Measurements from ENCODE around the gene OR7C2. TPM values are rescaled to one million over a fixed set of nuclear protein-coding genes. Genes with fewer than 3 reads are reported as not detected.

Gene OR7C2
- total RNA-seq, 2 experiments from 2014 or later: not detected

DNA sequence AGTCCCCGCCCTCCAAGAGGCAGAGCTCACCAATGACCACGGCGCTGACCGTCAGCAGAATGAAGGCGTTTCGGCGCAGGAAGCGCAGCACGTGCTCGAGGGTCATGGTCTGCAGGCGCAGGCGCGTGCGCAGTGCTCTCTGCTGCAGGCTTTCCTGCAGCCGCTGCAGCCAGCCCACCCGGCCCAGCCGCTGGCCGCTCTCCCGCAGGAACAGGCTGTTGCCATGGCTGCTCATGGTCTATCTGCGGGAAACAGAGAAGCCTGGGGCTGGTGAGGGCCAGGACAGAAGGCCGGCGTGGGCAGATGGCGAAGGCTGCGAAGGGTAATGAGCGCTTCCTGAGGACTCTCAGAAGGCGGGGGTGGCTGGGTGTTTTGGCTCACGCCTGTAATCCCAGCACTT lies 31.4 kb downstream of the OR7C2 start:
- Mint-ChIP-seq H3K36me3 (ENCODE audit: low read depth) (no peaks in the 10 kb centered on the region), H3K27me3 (peaks cover 57% of the 10 kb centered on the region), H3K9me3 (no peaks in the 10 kb centered on the region), H3K27ac (no peak overlapping the region), H3K4me1 (ENCODE audit: low read depth) (no peaks in the 10 kb centered on the region), H3K4me3 (no peak overlapping the region)
- ATAC-seq (ENCODE audit: poor library complexity): no peak
- Histone ChIP-seq H3K9me3 (ENCODE audit: control insufficient read depth in 1 of 2, insufficient read depth in 1 of 2, low read length in 2 of 2) (peaks cover 0 to 4% of the 10 kb centered on the region in 2 experiments), H3K4me3 (ENCODE audit: low read length) (no peak overlapping the region), H3K36me3 (ENCODE audit: insufficient read depth, low read length) (no peaks in the 10 kb centered on the region), H3K27ac (ENCODE audit: low read depth in 1 of 2, low read length in 2 of 2) (no peak overlapping the region), H3K27me3 (ENCODE audit: control insufficient read depth in 1 of 2, insufficient read depth in 2 of 2, low read length in 2 of 2) (peaks cover 11 to 16% of the 10 kb centered on the region in 2 experiments), H3K4me1 (ENCODE audit: insufficient read depth, low read length) (no peaks in the 10 kb centered on the region)
- ChIA-PET CTCF (no interaction called here), POLR2A (no interaction called here)
- no peak for DNase-seq
- intact Hi-C loops (cut with DNase I, micrococcal nuclease): no loop called here
- TF ChIP-seq, protein P1, sequence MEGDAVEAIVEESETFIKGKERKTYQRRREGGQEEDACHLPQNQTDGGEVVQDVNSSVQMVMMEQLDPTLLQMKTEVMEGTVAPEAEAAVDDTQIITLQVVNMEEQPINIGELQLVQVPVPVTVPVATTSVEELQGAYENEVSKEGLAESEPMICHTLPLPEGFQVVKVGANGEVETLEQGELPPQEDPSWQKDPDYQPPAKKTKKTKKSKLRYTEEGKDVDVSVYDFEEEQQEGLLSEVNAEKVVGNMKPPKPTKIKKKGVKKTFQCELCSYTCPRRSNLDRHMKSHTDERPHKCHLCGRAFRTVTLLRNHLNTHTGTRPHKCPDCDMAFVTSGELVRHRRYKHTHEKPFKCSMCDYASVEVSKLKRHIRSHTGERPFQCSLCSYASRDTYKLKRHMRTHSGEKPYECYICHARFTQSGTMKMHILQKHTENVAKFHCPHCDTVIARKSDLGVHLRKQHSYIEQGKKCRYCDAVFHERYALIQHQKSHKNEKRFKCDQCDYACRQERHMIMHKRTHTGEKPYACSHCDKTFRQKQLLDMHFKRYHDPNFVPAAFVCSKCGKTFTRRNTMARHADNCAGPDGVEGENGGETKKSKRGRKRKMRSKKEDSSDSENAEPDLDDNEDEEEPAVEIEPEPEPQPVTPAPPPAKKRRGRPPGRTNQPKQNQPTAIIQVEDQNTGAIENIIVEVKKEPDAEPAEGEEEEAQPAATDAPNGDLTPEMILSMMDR (IDR thresholded peaks at IDR 0.05): no peak

DNA sequence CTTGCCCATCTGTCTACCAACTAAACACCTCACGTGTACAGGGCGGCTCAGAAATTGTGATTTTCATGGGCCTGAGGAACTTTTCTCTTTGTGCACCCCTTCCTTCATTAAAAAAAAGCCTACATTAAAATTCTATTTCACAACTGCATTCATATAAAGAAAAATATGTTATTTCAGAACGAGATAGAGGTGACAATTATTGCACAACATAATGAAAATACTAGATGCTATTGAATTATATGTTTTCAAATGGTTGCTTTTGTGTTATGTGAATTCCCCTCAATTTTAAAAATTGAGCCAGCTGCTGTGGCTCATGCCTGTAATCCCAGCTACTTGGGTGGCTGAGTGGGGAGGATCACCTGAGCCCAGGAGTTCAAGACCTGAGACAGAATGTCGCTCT lies 33.2 kb downstream of the OR7C2 start:
- Mint-ChIP-seq H3K4me3 (no peak overlapping the region), H3K27ac (no peak overlapping the region), H3K4me1 (ENCODE audit: low read depth) (peaks cover 4% of the 10 kb centered on the region), H3K27me3 (peaks cover 67% of the 10 kb centered on the region), H3K36me3 (ENCODE audit: low read depth) (no peaks in the 10 kb centered on the region), H3K9me3 (no peaks in the 10 kb centered on the region)
- H3K27ac ChIP-seq (ENCODE audit: low read depth in 1 of 2, low read length in 2 of 2): no peak overlapping the region
- TF ChIP-seq, protein P1 (IDR thresholded peaks at IDR 0.05): no peak
- ChIA-PET CTCF (no interaction called here), POLR2A (no interaction called here)
- no peak for DNase-seq
- H3K27me3 ChIP-seq (ENCODE audit: control insufficient read depth in 1 of 2, insufficient read depth in 2 of 2, low read length in 2 of 2): peaks cover 21 to 26% of the 10 kb centered on the region in 2 experiments
- intact Hi-C loops (cut with DNase I, micrococcal nuclease): no loop called here
- H3K4me1 ChIP-seq (ENCODE audit: insufficient read depth, low read length): no peaks in the 10 kb centered on the region
- no peaks in the 10 kb centered on the region for H3K9me3 ChIP-seq (ENCODE audit: control insufficient read depth in 1 of 2, insufficient read depth in 1 of 2, low read length in 2 of 2)
- H3K36me3 ChIP-seq (ENCODE audit: insufficient read depth, low read length): no peaks in the 10 kb centered on the region
- ATAC-seq (ENCODE audit: poor library complexity): no peak
- no peak overlapping the region for H3K4me3 ChIP-seq (ENCODE audit: low read length)

DNA sequence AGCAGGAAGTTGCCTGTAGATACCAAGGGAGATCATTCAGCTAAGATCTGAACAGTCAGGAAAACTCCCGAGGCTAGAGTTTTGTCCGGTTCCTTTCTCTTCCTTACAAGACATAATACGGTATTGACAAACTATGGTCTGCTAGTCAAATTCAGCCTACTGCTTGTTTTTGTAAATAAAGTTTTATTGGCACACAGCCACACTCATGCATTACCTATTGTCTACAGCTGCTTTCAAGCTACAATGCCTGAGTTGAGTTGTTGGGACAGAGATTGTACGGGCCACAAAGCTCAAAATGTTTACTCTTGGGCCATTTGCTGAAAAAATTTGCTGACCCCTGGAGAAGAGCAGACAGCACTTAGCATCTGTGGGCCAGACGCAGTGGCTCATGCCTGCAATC lies 35.8 kb downstream of the OR7C2 start:
- H3K4me3 Mint-ChIP-seq: no peak overlapping the region
- no peaks in the 10 kb centered on the region for H3K36me3 Mint-ChIP-seq (ENCODE audit: low read depth)
- Histone ChIP-seq H3K36me3 (ENCODE audit: insufficient read depth, low read length) (no peaks in the 10 kb centered on the region), H3K4me1 (ENCODE audit: insufficient read depth, low read length) (no peaks in the 10 kb centered on the region), H3K27me3 (ENCODE audit: control insufficient read depth in 1 of 2, insufficient read depth in 2 of 2, low read length in 2 of 2) (peaks cover 35 to 49% of the 10 kb centered on the region in 2 experiments), H3K27ac (ENCODE audit: low read depth in 1 of 2, low read length in 2 of 2) (no peak overlapping the region), H3K9me3 (ENCODE audit: control insufficient read depth in 1 of 2, insufficient read depth in 1 of 2, low read length in 2 of 2) (no peaks in the 10 kb centered on the region), H3K4me3 (ENCODE audit: low read length) (no peak overlapping the region)
- no peak overlapping the region for H3K27ac Mint-ChIP-seq
- no peak for ATAC-seq (ENCODE audit: poor library complexity)
- no peaks in the 10 kb centered on the region for H3K9me3 Mint-ChIP-seq
- intact Hi-C loops (cut with DNase I, micrococcal nuclease): no loop called here
- H3K4me1 Mint-ChIP-seq (ENCODE audit: low read depth): peaks cover 4% of the 10 kb centered on the region
- DNase-seq: no peak
- peaks cover 72% of the 10 kb centered on the region for H3K27me3 Mint-ChIP-seq
- ChIA-PET POLR2A (no interaction called here), CTCF (no interaction called here)
- TF ChIP-seq, protein P1 (IDR thresholded peaks at IDR 0.05): no peak
